OCI-LY3 (cell line): ENCODE measurements around the gene BAIAP2.

ENCODE experiments used
- H2AFZ ChIP-seq: fragments of 200-600, 300-600 bp; shearing (Covaris generic); 2 replicates; pipeline ENCODE4 v1.6.0; 2014; ENCODE audit warnings: antibody characterized with exemption, low read depth, low read length
- H3K27ac ChIP-seq: fragments of 200-600, 300-600 bp; sonication (generic); 2 replicates; pipeline ENCODE4 v1.5.1; 2014; ENCODE audit warnings: mild to moderate bottlenecking, low read length, moderate library complexity, mixed read lengths
- H3K27me3 ChIP-seq: fragments of 200-600, 300-600 bp; sonication (generic); 2 replicates; pipeline ENCODE4 v1.6.1; 2014; ENCODE audit warnings: low read depth, low read length, mixed read lengths
- H3K36me3 ChIP-seq: fragments of 200-600, 300-600 bp; sonication (generic); replicated peaks from 2 replicates; pipeline ENCODE3; 2014; ENCODE audit warnings: low read depth, low read length, mixed read lengths
- H3K4me1 ChIP-seq: fragments of 300-600, 200-600 bp; sonication (generic); 2 replicates; pipeline ENCODE4 v1.6.1; 2014; ENCODE audit warnings: low read length, mixed read lengths
- H3K4me2 ChIP-seq: fragments of 200-600, 300-600 bp; sonication (generic); 2 replicates; pipeline ENCODE4 v1.6.1; 2014; ENCODE audit warnings: low read length, mixed read lengths
- H3K4me3 ChIP-seq: fragments of 300-600, 200-600 bp; sonication (generic); 2 replicates; pipeline ENCODE4 v1.5.1; 2014; ENCODE audit warnings: antibody characterized with exemption, mild to moderate bottlenecking, low read length, moderate library complexity
- H3K79me2 ChIP-seq: fragments of 300-600, 200-600 bp; shearing (Covaris generic); 2 replicates; pipeline ENCODE4 v1.6.1; 2014; ENCODE audit warnings: mild to moderate bottlenecking, low read length, mixed read lengths
- H3K9ac ChIP-seq: fragments of 300-600, 200-600 bp; shearing (Covaris generic); 2 replicates; pipeline ENCODE4 v1.6.0; 2014; ENCODE audit warnings: mild to moderate bottlenecking, low read length, moderate library complexity
- H3K9me3 ChIP-seq: fragments of 200-600, 300-600 bp; shearing (Covaris generic); 2 replicates; pipeline ENCODE4 v1.6.1; 2014; ENCODE audit warnings: low read length, mixed read lengths; ENCODE audit not compliant: insufficient read depth
- H4K20me1 ChIP-seq: fragments of 200-600, 300-600 bp; sonication (generic); 2 replicates; pipeline ENCODE4 v1.6.1; 2016; ENCODE audit warnings: low read length, mixed read lengths; ENCODE audit not compliant: insufficient read depth
- EZH2phosphoT487 ChIP-seq: fragments of 200-600 bp; shearing (Covaris generic); IDR thresholded peaks from 2 replicates; pipeline ENCODE4 v1.6.1; 2018; ENCODE audit warnings: antibody characterized with exemption, mixed run types, low read depth
- TF ChIP-seq, protein P1 (sequence below): fragments of 200-600, 300-600 bp; sonication (generic); IDR thresholded peaks from 2 replicates; pipeline ENCODE4 v1.5.1; 2014; ENCODE audit warnings: antibody characterized with exemption, low read length, low read depth

BAIAP2 gene

DNA sequence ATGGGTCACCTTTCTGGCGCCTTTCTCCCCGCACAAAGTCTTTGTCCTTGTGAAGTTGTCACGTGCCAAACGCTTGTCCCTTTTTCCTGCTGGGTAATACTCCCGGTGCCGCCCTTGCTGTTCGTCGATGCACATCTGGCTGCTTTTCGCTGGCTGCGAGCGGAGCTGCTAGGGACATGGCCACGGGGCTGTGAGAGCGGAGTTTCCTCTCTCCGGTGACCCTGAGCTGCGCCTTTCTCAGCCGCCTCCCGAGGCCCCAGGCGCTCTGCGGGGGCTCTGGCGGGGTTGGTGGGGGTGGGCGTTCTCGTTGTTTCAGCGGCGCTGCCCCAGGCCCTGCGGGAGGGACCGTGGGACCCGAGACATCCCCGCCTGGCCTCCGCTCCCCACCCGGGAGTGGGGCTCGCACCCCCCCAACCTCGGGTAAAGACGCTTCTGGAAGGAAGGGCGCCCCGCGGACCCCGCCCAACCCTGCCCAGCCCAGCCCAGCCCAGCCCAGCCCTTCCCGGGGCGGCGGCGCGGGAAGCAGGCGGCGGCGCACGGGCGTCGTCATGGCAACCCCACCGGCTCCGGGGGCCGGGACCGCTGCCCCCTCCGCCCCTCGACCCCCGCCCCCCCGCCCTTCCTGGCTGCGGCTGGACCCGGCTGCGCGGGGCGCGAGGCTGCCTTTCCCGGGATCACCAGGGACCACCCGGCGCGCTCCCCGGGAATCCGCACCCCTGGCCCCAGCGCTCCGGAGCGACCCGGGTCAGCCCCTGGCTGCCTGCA, 31.1 kb upstream of the BAIAP2 start:
- no peaks in the 10 kb centered on the region for H3K36me3 ChIP-seq
- H3K9me3 ChIP-seq, result no peaks in the 10 kb centered on the region
- no peak overlapping the region for H3K9ac ChIP-seq
- no peak overlapping the region for H3K4me2 ChIP-seq
- no peak overlapping the region for H2AFZ ChIP-seq
- H3K27me3 ChIP-seq, result no peaks in the 10 kb centered on the region
- no peak overlapping the region for H3K4me3 ChIP-seq
- H3K4me1 ChIP-seq, result no peaks in the 10 kb centered on the region
- H4K20me1 ChIP-seq, result no peaks in the 10 kb centered on the region
- no peaks in the 10 kb centered on the region for H3K79me2 ChIP-seq
- no peak overlapping the region for H3K27ac ChIP-seq
- TF ChIP-seq, protein P1, sequence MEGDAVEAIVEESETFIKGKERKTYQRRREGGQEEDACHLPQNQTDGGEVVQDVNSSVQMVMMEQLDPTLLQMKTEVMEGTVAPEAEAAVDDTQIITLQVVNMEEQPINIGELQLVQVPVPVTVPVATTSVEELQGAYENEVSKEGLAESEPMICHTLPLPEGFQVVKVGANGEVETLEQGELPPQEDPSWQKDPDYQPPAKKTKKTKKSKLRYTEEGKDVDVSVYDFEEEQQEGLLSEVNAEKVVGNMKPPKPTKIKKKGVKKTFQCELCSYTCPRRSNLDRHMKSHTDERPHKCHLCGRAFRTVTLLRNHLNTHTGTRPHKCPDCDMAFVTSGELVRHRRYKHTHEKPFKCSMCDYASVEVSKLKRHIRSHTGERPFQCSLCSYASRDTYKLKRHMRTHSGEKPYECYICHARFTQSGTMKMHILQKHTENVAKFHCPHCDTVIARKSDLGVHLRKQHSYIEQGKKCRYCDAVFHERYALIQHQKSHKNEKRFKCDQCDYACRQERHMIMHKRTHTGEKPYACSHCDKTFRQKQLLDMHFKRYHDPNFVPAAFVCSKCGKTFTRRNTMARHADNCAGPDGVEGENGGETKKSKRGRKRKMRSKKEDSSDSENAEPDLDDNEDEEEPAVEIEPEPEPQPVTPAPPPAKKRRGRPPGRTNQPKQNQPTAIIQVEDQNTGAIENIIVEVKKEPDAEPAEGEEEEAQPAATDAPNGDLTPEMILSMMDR, result no peak
- no peak for TF ChIP-seq EZH2phosphoT487

DNA sequence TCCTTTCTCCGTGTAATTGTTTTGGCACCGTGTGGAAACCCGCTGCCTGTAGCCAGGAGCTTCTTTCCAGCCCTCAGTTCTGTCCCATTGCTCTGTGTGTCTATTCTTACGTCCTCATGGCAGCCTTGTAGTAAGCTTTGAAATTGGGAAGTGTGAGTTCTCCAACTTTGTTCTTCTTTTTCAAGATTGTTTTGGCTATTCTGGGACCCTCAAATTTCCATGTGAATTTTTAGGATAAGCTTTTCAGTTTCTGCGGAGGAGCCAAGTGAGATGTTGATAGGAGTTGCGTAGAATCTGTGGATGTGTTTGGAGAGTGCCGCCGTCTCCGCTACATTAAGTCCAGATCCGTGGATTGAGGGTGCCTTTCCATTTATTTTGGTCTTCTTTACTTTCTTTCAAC, 28.1 kb upstream of the BAIAP2 start:
- H3K27ac ChIP-seq, result no peak overlapping the region
- H3K4me3 ChIP-seq, result no peak overlapping the region
- no peaks in the 10 kb centered on the region for H4K20me1 ChIP-seq
- no peak overlapping the region for H3K4me2 ChIP-seq
- H2AFZ ChIP-seq, result no peak overlapping the region
- no peaks in the 10 kb centered on the region for H3K79me2 ChIP-seq
- no peaks in the 10 kb centered on the region for H3K9me3 ChIP-seq
- TF ChIP-seq, protein P1, result no peak
- no peak for TF ChIP-seq EZH2phosphoT487
- H3K27me3 ChIP-seq, result no peaks in the 10 kb centered on the region; the same call in 1 of the 2 replicates
- no peak overlapping the region for H3K9ac ChIP-seq
- no peaks in the 10 kb centered on the region for H3K4me1 ChIP-seq
- no peaks in the 10 kb centered on the region for H3K36me3 ChIP-seq

DNA sequence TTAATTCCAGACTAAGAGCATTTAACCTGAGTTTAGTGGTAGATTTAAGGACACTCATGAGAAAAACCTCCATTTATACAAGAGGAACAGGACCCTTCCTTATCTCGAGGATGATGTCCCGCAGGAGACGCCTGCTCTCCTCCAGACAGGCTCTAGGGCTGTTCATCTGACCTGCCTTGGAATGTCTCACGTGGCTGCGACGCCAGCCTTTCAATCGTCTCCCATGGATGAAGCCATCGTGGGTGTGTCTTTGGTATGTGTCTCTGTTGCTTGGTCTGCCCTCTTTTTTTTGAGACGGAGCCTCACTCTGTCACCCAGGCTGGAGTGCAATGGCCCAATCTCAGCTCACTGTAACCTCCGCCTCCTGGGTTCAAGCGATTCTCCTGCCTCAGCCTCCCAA, 26.8 kb upstream of the BAIAP2 start:
- Histone ChIP-seq H3K9me3 (no peaks in the 10 kb centered on the region), H4K20me1 (no peaks in the 10 kb centered on the region), H3K4me3 (no peak overlapping the region), H3K27ac (no peak overlapping the region), H3K27me3 (no peaks in the 10 kb centered on the region; the same call in 1 of the 2 replicates), H3K79me2 (no peaks in the 10 kb centered on the region), H3K4me1 (no peaks in the 10 kb centered on the region), H3K9ac (no peak overlapping the region), H2AFZ (no peak overlapping the region), H3K36me3 (no peaks in the 10 kb centered on the region), H3K4me2 (no peak overlapping the region)
- TF ChIP-seq, protein P1, result no peak
- TF ChIP-seq EZH2phosphoT487, result no peak

DNA sequence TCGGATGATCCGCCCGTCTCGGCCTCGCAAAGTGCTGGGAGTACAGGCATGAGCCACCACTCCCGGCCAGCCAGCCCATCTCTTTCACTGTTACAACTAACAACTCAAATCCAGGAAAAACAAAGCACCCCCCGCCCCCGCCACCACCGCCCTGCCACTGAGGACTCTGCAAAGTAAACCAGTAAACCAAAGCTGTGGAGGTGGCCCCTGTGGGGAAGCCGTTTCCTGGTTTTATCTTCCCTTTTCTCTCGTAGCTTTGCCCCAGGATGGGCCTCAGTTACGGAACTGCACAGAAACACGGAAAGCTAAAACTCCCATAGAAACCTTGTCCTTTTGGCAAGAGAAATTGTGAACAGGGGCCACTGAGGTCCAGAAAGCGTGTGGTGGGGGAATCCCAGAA, 25.8 kb upstream of the BAIAP2 start:
- no peaks in the 10 kb centered on the region for H3K79me2 ChIP-seq

More for the DNA sequence above, 25.8 kb upstream of the BAIAP2 start:
- H3K27ac ChIP-seq, result no peak overlapping the region
- no peaks in the 10 kb centered on the region for H3K4me1 ChIP-seq
- H3K36me3 ChIP-seq, result no peaks in the 10 kb centered on the region
- no peak overlapping the region for H3K9ac ChIP-seq
- H3K4me3 ChIP-seq, result no peak overlapping the region
- H4K20me1 ChIP-seq, result no peaks in the 10 kb centered on the region
- H2AFZ ChIP-seq, result no peak overlapping the region
- H3K9me3 ChIP-seq, result no peaks in the 10 kb centered on the region
- TF ChIP-seq, protein P1, result no peak
- no peak for TF ChIP-seq EZH2phosphoT487
- H3K4me2 ChIP-seq, result no peak overlapping the region
- H3K27me3 ChIP-seq, result no peaks in the 10 kb centered on the region; the same call in 1 of the 2 replicates
